Natural killer cell (primary cell): ENCODE measurements around the gene TTC16. TPM values are rescaled to one million over a fixed set of nuclear protein-coding genes. Genes with fewer than 3 reads are reported as not detected.

Experiments used
- ATAC-seq, 3 donors: fragments of 150-1000 bp in 2 of 3; fragments of 200-7000 bp in 1 of 3; cut with Tn5 transposase; 1 replicate in 1 of 3; 2 replicates in 2 of 3; pipeline ENCODE4 v1.10.0; 2021; ENCODE audit warnings: mild to moderate bottlenecking in 2 of 3, moderate library complexity in 2 of 3
- DNase-seq, 2 donors: peaks; one replicate each; pipeline versions ENCODE4 v3.0.0 to v3.0.0-alpha.2; 2013 to 2021; ENCODE audit warnings: mixed read lengths in 1 of 2
- H3K27ac ChIP-seq: one replicate; pipeline ENCODE4 v1.5.1; 2013; ENCODE audit warnings: mild to moderate bottlenecking, low read length
- H3K27me3 ChIP-seq: one replicate; pipeline ENCODE4 v1.6.1; 2013; ENCODE audit warnings: low read length; ENCODE audit not compliant: control insufficient read depth, insufficient read depth
- H3K36me3 ChIP-seq: one replicate; pipeline ENCODE4 v1.6.1; 2013; ENCODE audit warnings: low read length; ENCODE audit not compliant: control insufficient read depth, insufficient read depth
- H3K4me1 ChIP-seq: one replicate; pipeline ENCODE4 v1.6.1; 2013; ENCODE audit warnings: low read length; ENCODE audit not compliant: control insufficient read depth, insufficient read depth
- H3K4me3 ChIP-seq: one replicate; pipeline ENCODE4 v1.5.1; 2013; ENCODE audit warnings: low read length
- H3K9me3 ChIP-seq: one replicate; pipeline ENCODE4 v1.6.1; 2013; ENCODE audit warnings: low read length; ENCODE audit not compliant: control insufficient read depth, insufficient read depth
- H3K27ac Mint-ChIP-seq, 2 donors: one replicate each; pipeline ENCODE4 v1.8.0; 2022; ENCODE audit warnings: mild to moderate bottlenecking in 2 of 2, mixed read lengths in 2 of 2, moderate library complexity in 1 of 2
- H3K27me3 Mint-ChIP-seq, 2 donors: one replicate each; pipeline ENCODE4 v1.8.0; 2022; ENCODE audit warnings: low read depth in 2 of 2, mixed read lengths in 2 of 2
- H3K36me3 Mint-ChIP-seq: one replicate; pipeline ENCODE4 v1.8.0; 2022; ENCODE audit warnings: mixed read lengths
- H3K4me1 Mint-ChIP-seq, 2 donors: one replicate each; pipeline ENCODE4 v1.8.0; 2022; ENCODE audit warnings: mixed read lengths in 2 of 2
- H3K4me3 Mint-ChIP-seq: one replicate; pipeline ENCODE4 v1.8.0; 2022; ENCODE audit warnings: mild to moderate bottlenecking, moderate library complexity, mixed read lengths
- H3K9me3 Mint-ChIP-seq, 2 donors: one replicate each; pipeline ENCODE4 v1.8.0; 2022; ENCODE audit warnings: mixed read lengths in 2 of 2
- WGBS: methylation state at CpG from one replicate; pipeline ENCODE4 v1.1.7; 2013; ENCODE audit warnings: missing lambda C conversion rate; ENCODE audit not compliant: insufficient coverage; 5-methylcytosine and 5-hydroxymethylcytosine counted together
- intact Hi-C: fragments of 100-400 bp; cut with micrococcal nuclease; formaldehyde crosslinking; loops from one replicate; pipeline ENCODE4 v1.14.2; 2022
- total RNA-seq, 4 donors: library from RNA; stranded (reverse); fragments of 120-200 nt in 1 of 4; gene quantifications; one replicate each; pipeline versions ENCODE4 v1.2.3 to v1.2.4, GENCODE V29; 2013 to 2022
- TF ChIP-seq, protein P1 (sequence below): fragments of 200-600 bp; IDR thresholded peaks from one replicate; pipeline ENCODE4 v1.8.0; 2022; ENCODE audit warnings: antibody characterized with exemption

Gene TTC16
- total RNA-seq, 3 donors from 2014 or later (not counting 1 experiment from before 2014, with no cell fraction given) = 15.5 to 23.0 (median 21.5) TPM

DNA sequence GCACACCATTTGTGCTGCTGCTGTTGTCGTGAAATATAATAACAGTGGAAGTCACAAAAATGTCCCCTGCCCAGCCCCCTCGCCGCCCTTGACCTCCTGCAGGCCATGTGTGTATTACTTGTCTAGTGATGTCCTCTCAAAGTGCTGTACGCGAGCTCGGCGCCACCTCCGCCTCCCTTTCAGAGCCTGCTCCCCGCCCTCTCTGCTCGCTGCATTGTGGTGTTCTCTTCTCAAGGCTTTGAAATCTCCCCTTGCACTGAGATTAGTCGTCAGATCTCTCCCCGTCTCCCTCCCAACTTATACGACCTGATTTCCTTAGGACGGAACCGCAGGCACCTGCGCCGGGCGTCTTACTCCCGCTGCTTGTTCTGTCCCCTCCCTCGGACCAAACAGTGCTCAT, 23.8 kb upstream of the TTC16 start:
- no peaks in the 10 kb centered on the region for H3K36me3 Mint-ChIP-seq
- H3K9me3 Mint-ChIP-seq = no peaks in the 10 kb centered on the region
- no peak for ATAC-seq
- Histone ChIP-seq H3K27me3 (no peaks in the 10 kb centered on the region), H3K4me3 (no peak overlapping the region), H3K4me1 (no peaks in the 10 kb centered on the region), H3K27ac (no peak overlapping the region), H3K36me3 (no peaks in the 10 kb centered on the region), H3K9me3 (no peaks in the 10 kb centered on the region)
- WGBS = 91% methylated on average over 19 of the region's 20 CpGs
- TF ChIP-seq, protein P1, sequence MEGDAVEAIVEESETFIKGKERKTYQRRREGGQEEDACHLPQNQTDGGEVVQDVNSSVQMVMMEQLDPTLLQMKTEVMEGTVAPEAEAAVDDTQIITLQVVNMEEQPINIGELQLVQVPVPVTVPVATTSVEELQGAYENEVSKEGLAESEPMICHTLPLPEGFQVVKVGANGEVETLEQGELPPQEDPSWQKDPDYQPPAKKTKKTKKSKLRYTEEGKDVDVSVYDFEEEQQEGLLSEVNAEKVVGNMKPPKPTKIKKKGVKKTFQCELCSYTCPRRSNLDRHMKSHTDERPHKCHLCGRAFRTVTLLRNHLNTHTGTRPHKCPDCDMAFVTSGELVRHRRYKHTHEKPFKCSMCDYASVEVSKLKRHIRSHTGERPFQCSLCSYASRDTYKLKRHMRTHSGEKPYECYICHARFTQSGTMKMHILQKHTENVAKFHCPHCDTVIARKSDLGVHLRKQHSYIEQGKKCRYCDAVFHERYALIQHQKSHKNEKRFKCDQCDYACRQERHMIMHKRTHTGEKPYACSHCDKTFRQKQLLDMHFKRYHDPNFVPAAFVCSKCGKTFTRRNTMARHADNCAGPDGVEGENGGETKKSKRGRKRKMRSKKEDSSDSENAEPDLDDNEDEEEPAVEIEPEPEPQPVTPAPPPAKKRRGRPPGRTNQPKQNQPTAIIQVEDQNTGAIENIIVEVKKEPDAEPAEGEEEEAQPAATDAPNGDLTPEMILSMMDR = no peak
- intact Hi-C loops = no loop called here
- no peak overlapping the region for H3K4me3 Mint-ChIP-seq
- H3K27ac Mint-ChIP-seq = no peak overlapping the region
- no peaks in the 10 kb centered on the region for H3K4me1 Mint-ChIP-seq
- no peak for DNase-seq
- no peaks in the 10 kb centered on the region for H3K27me3 Mint-ChIP-seq

DNA sequence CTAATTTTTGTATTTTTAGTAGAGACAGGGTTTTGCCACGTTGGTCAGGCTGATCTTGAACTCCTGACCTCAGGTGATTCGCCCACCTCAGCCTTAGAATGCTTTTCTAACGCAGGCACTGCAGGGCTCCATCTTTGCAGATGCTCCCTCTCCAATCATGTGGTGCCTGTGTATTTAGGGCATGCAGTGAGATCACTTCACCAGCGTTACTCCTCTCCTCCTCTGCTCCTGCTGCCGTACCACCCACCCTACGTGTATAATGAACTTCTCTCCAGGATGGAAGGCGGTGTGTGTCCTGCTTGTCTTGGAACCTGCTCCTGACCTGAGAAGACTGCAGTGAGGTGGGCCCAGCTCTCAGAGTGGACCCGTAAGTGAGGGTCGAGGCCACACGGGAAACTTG, 22.7 kb upstream of the TTC16 start:
- Histone ChIP-seq H3K4me1 (no peaks in the 10 kb centered on the region), H3K36me3 (no peaks in the 10 kb centered on the region), H3K9me3 (no peaks in the 10 kb centered on the region), H3K4me3 (no peak overlapping the region), H3K27me3 (no peaks in the 10 kb centered on the region), H3K27ac (no peak overlapping the region)
- Mint-ChIP-seq H3K27me3 (no peaks in the 10 kb centered on the region), H3K36me3 (no peaks in the 10 kb centered on the region), H3K9me3 (no peaks in the 10 kb centered on the region), H3K27ac (no peak overlapping the region), H3K4me1 (no peaks in the 10 kb centered on the region), H3K4me3 (no peak overlapping the region)
- intact Hi-C loops = no loop called here
- DNase-seq (no peak), ATAC-seq (no peak)
- TF ChIP-seq, protein P1 = no peak
- 95% methylated on average over 10 of the region's 10 CpGs for WGBS

DNA sequence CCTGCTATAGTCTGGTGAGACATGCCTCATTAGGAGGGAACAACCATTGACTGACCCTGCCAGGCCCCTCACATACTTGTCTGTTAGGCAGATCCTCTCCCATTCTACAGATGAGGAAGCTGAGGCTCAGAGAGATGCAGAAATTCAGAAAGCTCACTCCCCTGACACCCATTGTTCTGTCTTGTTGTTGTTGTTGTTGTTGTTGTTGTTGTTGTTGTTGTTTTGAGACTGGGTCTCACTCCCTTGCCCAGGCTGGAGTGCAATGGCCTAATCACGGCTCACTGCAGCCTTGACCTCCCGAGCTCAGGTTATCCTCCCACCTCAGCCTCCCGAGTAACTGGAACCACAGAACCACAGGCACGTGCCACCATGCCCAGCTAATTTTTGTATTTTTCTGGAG, 22.2 kb upstream of the TTC16 start:
- Histone ChIP-seq H3K9me3 (no peaks in the 10 kb centered on the region), H3K27ac (no peak overlapping the region), H3K4me1 (peaks cover under 1% of the 10 kb centered on the region), H3K27me3 (no peaks in the 10 kb centered on the region), H3K36me3 (no peaks in the 10 kb centered on the region), H3K4me3 (no peak overlapping the region)
- no peak for ATAC-seq
- 91% methylated on average over 4 of the region's 4 CpGs for WGBS
- H3K27me3 Mint-ChIP-seq = no peaks in the 10 kb centered on the region
- H3K4me3 Mint-ChIP-seq = no peak overlapping the region
- no peak for DNase-seq
- intact Hi-C loops = no loop called here
- H3K27ac Mint-ChIP-seq = no peak overlapping the region
- H3K9me3 Mint-ChIP-seq = no peaks in the 10 kb centered on the region
- no peaks in the 10 kb centered on the region for H3K4me1 Mint-ChIP-seq
- TF ChIP-seq, protein P1 = no peak
- no peaks in the 10 kb centered on the region for H3K36me3 Mint-ChIP-seq

DNA sequence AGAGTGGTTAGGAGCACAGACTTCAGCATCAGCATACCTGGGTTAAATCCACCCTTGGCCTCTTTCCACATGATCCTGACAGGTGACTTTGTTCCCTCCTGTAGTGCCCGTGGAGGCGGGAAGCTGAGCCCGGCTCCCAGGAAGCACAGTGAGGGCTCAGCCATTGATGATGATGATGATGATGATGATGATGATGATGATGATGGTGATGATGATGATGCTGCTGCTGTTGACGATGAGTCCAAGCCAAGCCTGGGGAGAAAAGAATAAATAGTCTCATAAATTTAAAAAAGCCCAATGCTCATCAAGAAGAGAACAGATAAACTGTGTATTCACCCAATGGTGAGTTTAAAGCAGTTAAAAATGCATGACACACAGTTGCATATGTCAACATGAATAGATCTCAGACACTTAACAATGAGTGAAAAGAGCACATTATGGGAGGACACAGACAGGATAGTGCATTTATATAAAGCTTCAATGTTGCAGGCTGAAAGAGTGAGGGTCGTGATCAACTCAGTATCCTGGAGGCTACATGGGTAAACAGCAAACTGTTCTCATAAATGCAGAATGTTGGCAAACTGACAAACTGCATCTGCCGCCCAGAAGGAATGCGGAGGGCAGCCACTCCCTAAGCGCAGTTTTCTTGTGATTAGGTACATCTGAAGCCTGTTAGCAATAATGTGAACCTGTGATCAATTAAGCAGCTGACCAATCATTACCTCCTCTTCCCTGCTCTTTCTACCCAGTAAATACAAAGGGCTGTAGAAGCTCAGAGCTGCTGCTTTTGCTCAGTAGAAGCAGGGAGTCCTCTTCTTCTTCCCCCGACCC, 20.8 kb upstream of the TTC16 start:
- no peak overlapping the region for H3K27ac Mint-ChIP-seq
- Histone ChIP-seq H3K4me1 (peaks cover 13% of the 10 kb centered on the region), H3K9me3 (no peaks in the 10 kb centered on the region), H3K27ac (no peak overlapping the region), H3K4me3 (no peak overlapping the region), H3K36me3 (no peaks in the 10 kb centered on the region), H3K27me3 (no peaks in the 10 kb centered on the region)
- TF ChIP-seq, protein P1 = no peak
- WGBS = 92% methylated on average over 8 of the region's 9 CpGs
- peaks cover 8 to 11% of the 10 kb centered on the region in 2 donors for H3K4me1 Mint-ChIP-seq
- H3K9me3 Mint-ChIP-seq = no peaks in the 10 kb centered on the region
- no peak overlapping the region for H3K4me3 Mint-ChIP-seq
- ATAC-seq (no peak), DNase-seq (no peak)
- H3K27me3 Mint-ChIP-seq = no peaks in the 10 kb centered on the region
- intact Hi-C loops = no loop called here
- no peaks in the 10 kb centered on the region for H3K36me3 Mint-ChIP-seq
